Ascending aorta (tissue), 2 donors: ENCODE data around the gene MS4A10. TPM values are rescaled to one million over a fixed set of nuclear protein-coding genes. Genes with fewer than 3 reads are reported as not detected.

Experiments used
- DNase-seq, 2 donors: peaks; one replicate each; pipeline ENCODE4 v3.0.0-alpha.2; 2019; ENCODE audit warnings: low spot score in 2 of 2
- H3K27ac ChIP-seq, 2 donors: fragments of 200-600 bp; sonication (generic); one replicate each; pipeline ENCODE4 v1.5.1; 2016 to 2017; ENCODE audit warnings: mild to moderate bottlenecking in 1 of 2
- H3K27me3 ChIP-seq: fragments of 200-600 bp; sonication (generic); one replicate; pipeline ENCODE4 v1.5.1; 2017
- H3K36me3 ChIP-seq, 2 donors: fragments of 200-600 bp; sonication (generic); one replicate each; pipeline ENCODE4 v1.5.1; 2016
- H3K4me1 ChIP-seq, 2 donors: fragments of 200-600 bp; sonication (generic); one replicate each; pipeline ENCODE4 v1.5.1; 2016 to 2017; ENCODE audit warnings: mild to moderate bottlenecking in 1 of 2
- H3K4me3 ChIP-seq, 2 donors: fragments of 200-600 bp; sonication (generic); one replicate each; pipeline ENCODE4 v1.5.1; 2016 to 2017; ENCODE audit warnings: mild to moderate bottlenecking in 1 of 2
- H3K9me3 ChIP-seq, 2 donors: fragments of 200-600 bp; sonication (generic); one replicate each; pipeline ENCODE4 v1.5.1; 2016
- CTCF ChIP-seq, 3 experiments: fragments of 200-600 bp in 2 of 3; fragments of 450-650 bp in 1 of 3; sonication (generic) in 2 of 3; IDR thresholded peaks; one replicate each; pipeline ENCODE4 v1.5.1; 2016 to 2019; ENCODE audit warnings: antibody characterized with exemption in 3 of 3, mild to moderate bottlenecking in 1 of 3, moderate library complexity in 1 of 3
- intact Hi-C: fragments of 100-400 bp; cut with DNase I; formaldehyde crosslinking; loops from one replicate; pipeline ENCODE4 v1.15.1; 2023
- total RNA-seq: library from RNA; depleted of rRNA; stranded (reverse); fragments of >200 nt; gene quantifications from one replicate; pipeline ENCODE4 v1.1.0, GENCODE V29; 2016

Gene MS4A10
- total RNA-seq, 1 donor from 2014 or later = not detected

DNA sequence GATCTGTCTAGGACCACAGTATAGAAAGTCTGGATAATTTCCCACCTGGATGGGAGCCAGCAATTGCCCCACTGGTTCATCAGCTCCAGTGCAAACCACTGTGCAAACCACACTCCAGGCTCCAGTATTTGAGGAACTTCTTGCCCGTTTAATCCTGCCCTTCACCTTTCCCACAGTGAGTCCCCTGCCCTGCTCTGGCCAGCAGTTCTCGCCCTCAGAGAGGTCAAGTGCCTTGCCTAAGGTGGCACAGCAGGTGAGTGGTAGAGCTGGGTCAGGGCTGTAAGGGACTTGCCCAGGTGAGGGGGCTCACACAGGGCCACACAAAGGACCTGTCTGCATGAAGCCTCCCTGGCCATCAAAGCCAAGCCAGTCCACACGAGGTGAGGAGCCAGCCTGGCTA, 24.1 kb downstream of the MS4A10 start:
- intact Hi-C loops = no loop called here
- H3K9me3 ChIP-seq = no peaks in the 10 kb centered on the region
- no peak overlapping the region for H3K27ac ChIP-seq
- H3K27me3 ChIP-seq = no peaks in the 10 kb centered on the region
- no peak for DNase-seq
- H3K4me3 ChIP-seq = no peak overlapping the region
- no peak for TF ChIP-seq CTCF (IDR thresholded peaks at IDR 0.05)
- no peaks in the 10 kb centered on the region for H3K36me3 ChIP-seq
- no peaks in the 10 kb centered on the region for H3K4me1 ChIP-seq

DNA sequence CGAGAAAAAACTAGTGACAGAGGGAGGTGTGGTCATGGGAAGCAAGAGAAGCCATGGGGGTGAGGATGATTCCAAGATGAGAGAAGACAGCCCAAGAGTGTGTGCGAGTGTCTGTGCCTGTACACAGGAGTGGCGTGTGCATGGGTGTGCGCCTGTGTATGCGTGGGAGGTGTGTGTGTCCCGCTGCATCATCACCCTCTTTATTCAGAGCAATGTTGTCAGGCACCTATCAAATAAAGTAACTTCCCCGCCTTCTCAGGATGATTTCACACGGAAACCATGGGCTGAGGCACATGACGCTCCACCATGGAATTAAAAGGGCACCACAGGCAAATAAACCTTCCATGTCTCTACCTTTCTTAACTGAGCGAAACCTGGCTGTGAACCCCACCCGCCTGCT, 24.6 kb downstream of the MS4A10 start:
- H3K27ac ChIP-seq = no peak overlapping the region
- no peaks in the 10 kb centered on the region for H3K27me3 ChIP-seq
- no peaks in the 10 kb centered on the region for H3K9me3 ChIP-seq
- no peak for DNase-seq
- no peaks in the 10 kb centered on the region for H3K36me3 ChIP-seq
- intact Hi-C loops = no loop called here
- H3K4me1 ChIP-seq = no peaks in the 10 kb centered on the region
- no peak overlapping the region for H3K4me3 ChIP-seq
- TF ChIP-seq CTCF (IDR thresholded peaks at IDR 0.05) = no peak

DNA sequence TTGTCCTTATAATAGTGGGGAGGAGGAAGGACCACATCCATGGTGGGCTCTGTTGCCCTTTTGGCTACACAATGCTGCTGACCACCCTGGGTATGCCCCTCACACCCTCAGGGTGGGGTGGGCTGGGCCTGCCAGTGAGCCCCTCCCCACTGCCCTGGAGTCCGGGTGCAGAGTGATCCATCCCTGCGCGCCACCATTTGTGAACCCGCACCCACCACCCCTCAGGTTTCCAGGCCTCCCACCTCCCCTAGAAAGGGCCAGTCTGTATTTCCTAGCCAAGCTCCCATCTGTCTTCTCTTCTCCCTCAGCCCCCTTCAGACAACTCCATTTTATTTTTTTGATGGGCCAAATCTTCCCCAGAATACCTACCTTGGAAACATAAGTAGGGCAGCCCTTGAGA, 25.0 kb downstream of the MS4A10 start:
- DNase-seq = no peak
- Histone ChIP-seq H3K4me3 (no peak overlapping the region), H3K9me3 (no peaks in the 10 kb centered on the region), H3K27me3 (no peaks in the 10 kb centered on the region), H3K4me1 (no peaks in the 10 kb centered on the region), H3K36me3 (no peaks in the 10 kb centered on the region), H3K27ac (no peak overlapping the region)
- intact Hi-C loops = no loop called here
- no peak for TF ChIP-seq CTCF (IDR thresholded peaks at IDR 0.05)

DNA sequence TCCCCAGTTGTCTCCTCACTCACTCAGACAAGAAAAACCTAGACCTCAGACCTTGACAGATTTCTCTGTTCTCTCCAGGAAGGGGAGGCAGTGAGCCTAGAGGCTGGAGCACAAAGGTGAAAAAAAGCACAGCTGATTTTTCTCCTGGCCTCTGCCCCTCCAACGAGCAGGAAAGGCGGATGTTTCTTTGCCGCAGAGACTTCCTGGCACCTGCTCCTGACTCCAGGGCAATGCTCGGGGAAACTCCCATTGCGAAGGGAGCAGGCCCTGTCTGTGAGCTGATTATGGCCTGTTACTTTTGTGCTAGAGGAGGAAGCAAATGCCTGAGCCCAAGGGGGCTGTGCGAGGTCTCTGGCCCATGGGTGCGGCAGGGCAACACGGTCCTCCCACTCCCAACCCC, 25.4 kb downstream of the MS4A10 start:
- no peak for DNase-seq

GRCh38 chr11:60813324-60813723, 28.2 kb downstream of the MS4A10 start:
- intact Hi-C loops = no loop called here
- Histone ChIP-seq H3K27me3 (no peaks in the 10 kb centered on the region), H3K36me3 (no peaks in the 10 kb centered on the region), H3K4me1 (no peaks in the 10 kb centered on the region), H3K27ac (no peak overlapping the region), H3K4me3 (no peak overlapping the region), H3K9me3 (peaks cover 10 to 11% of the 10 kb centered on the region in 2 donors)
- no peak for DNase-seq
- TF ChIP-seq CTCF (IDR thresholded peaks at IDR 0.05) = no peak

More for the DNA sequence above, 25.4 kb downstream of the MS4A10 start:
- no peaks in the 10 kb centered on the region for H3K36me3 ChIP-seq
- no peaks in the 10 kb centered on the region for H3K4me1 ChIP-seq
- H3K27ac ChIP-seq = no peak overlapping the region
- intact Hi-C loops = no loop called here
- H3K27me3 ChIP-seq = no peaks in the 10 kb centered on the region
- no peak for TF ChIP-seq CTCF (IDR thresholded peaks at IDR 0.05)
- no peaks in the 10 kb centered on the region for H3K9me3 ChIP-seq
- no peak overlapping the region for H3K4me3 ChIP-seq

- TF ChIP-seq CTCF (IDR thresholded peaks at IDR 0.05) = no peak
- Histone ChIP-seq H3K27ac (no peak overlapping the region), H3K27me3 (no peaks in the 10 kb centered on the region), H3K4me3 (no peak overlapping the region), H3K9me3 (peaks cover 10 to 11% of the 10 kb centered on the region in 2 donors), H3K36me3 (no peaks in the 10 kb centered on the region), H3K4me1 (no peaks in the 10 kb centered on the region)
- no peak for DNase-seq
- intact Hi-C loops = no loop called here
These were observed 29.0 kb downstream of the MS4A10 start for GRCh38 chr11:60814112-60814511.
